Renal cortical epithelial cell (primary cell): Measurements from ENCODE around the gene MEP1A. TPM values are rescaled to one million over a fixed set of nuclear protein-coding genes. Genes with fewer than 3 reads are reported as not detected.
A peak's percentile ranks its signal among the peaks of the same experiment; 100 is the strongest.
"Not testable (repeated sequence)": the region's sequence is repeated elsewhere in the genome, so short reads cannot be mapped to it uniquely, and the experiment has no call there.

ENCODE experiments used
- DNase-seq: peaks from one replicate; pipeline ENCODE4 v3.0.0-alpha.2; 2011; ENCODE audit warnings: low read depth
- total RNA-seq: library from RNA; depleted of rRNA; stranded (reverse); fragments of >200 nt; gene quantifications from 2 replicates; pipeline ENCODE4 v1.2.3, GENCODE V29; 2014

MEP1A gene
- total RNA-seq, 1 donor from 2014 or later = not detected

DNA sequence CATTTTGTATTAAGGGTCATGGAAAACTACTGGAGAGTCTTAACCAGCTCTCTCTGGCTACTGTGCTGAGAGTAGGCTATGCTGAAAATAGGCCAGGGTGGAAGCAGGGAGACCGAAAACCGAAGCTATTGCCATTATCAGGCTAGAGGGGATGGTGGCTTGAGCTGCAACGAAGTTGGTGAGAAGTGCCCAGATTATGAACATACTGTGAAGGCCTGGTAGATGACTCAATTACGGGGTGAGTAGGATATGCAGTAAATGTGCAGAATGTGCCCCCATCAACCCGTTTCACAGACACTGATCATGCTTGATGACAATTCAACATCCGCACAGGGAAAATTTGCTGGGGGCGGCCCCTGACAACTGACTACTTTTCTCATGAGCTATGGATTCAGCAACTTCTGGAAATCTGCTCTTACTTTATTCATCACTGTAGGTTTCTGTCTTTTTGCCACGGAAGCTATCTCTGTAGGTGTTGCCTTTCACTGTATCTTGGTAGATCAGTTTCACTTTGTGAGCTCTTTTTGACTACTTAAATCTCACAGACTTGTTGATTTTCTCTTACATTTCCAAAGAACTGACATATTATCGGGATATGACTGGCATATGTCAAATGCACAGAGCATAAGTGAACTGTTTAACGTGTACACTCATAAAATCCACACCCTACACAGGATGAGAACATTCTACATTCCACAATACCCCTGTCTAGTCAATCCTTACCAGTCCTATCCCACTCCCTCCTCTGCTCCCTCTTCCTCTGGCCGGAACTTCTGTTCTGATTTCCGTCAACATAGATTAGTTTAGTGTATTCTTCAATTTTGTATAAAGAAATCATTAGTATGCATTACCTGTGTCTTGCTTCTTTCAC is 15.5 kb upstream of the MEP1A start:
- DNase-seq = no peak

DNA sequence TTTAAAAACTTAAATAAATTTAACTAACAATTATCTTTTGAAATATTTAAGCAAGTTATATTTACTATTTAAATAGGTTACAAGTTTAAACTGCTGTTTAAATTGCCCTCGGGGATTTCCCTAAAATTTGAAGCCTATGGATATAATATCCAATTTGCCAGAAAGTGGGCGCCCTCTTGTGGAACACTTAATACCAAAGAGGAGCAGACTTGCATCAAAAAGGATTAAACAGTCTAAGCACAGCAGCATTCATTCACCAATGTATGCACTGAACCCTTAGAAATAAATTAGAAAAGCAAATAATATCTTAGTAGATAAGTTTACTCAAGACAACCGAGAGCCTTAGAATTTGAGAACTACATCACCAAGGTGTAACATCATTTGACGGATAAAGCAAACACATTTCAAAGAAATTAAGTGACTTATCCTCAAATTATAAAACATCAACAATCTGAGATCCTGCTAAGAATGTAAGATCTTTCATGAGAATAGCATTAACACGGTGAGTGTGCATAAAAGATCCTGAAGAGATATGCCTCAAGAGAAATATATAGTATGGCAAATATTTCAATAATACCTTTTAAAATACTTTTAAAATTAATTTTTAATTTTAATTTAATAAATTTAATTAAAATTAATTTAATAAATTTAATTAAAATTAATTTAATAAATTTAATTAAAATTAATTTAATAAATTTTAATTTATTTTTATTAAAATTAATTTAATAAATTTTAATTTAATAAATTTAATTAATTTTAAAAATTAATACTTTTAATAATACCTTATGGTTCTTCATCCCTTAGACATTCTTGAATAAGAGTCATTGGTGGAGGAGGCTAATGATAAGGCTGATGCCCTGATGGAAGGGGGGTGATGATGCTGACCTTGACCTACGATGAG is 11.5 kb upstream of the MEP1A start:
- peak; percentile 56 for DNase-seq

DNA sequence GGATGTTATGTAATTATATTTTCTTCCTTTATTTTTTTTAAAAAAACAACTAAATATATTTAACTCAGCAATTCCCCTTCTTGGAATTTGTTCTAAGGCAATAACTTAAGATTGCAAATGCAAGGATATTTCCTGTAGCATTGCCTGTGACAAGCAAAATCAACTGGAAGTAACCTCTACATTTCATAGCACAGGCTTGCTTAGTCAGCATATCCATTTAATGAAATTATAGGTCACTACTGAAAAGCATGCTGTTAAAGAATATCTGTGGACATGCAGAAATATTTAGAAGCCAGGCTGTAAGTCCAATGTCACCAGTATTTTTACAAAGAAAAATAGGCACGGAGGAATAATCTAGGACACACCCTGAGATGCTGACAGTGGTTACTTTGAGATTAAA is 8.7 kb upstream of the MEP1A start:
- DNase-seq = no peak

DNA sequence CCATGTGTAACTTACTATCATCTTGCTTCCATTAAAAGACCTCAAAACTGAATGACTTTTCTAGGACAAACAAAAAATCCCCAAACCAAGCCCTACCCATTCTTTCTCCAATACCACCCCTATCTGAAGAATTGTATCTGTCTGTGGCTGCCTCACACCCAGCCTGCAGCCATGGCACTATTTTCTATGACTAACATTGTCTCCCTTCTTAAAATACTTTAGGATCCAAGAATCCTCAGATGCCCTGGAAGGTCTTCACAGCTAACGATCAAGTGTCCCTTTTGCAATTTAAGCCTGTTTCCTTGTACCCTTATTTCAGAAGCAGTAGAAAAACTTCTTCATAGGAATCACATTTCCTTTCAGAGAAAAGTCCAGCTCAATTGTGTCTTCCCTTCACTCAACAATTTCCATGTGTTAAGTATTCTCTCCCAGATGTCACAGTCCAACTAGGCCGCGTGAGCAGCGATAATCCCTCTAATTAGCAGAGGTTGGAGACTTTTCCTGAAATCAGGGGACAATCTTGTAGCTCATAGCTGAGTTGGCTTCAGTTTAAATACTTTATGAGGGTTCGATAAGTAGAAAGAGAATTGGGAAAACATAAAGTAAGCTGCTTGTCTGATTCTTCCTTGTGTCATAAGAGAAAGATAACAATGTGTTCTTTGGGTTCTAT is 5.2 kb upstream of the MEP1A start:
- no peak for DNase-seq

DNA sequence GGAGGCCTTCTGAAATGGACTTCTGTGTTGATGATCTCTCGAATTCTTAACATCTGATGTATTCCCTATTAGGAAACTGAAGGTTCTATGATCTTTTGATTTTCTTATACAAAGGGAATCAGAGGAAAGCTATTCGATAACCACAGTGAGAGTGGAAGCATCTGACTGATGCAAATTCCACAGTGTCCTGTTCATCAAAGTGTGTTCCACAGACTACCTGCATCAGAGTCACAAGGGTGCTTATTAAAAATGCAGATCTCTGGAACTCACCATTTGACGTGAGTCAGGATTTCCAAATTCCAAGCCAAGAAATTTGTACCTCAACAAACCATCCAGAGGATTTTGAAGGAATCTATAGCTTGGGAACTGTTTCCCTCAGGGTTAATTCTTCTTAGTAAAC is 4.4 kb upstream of the MEP1A start:
- DNase-seq = peak; percentile 28

DNA sequence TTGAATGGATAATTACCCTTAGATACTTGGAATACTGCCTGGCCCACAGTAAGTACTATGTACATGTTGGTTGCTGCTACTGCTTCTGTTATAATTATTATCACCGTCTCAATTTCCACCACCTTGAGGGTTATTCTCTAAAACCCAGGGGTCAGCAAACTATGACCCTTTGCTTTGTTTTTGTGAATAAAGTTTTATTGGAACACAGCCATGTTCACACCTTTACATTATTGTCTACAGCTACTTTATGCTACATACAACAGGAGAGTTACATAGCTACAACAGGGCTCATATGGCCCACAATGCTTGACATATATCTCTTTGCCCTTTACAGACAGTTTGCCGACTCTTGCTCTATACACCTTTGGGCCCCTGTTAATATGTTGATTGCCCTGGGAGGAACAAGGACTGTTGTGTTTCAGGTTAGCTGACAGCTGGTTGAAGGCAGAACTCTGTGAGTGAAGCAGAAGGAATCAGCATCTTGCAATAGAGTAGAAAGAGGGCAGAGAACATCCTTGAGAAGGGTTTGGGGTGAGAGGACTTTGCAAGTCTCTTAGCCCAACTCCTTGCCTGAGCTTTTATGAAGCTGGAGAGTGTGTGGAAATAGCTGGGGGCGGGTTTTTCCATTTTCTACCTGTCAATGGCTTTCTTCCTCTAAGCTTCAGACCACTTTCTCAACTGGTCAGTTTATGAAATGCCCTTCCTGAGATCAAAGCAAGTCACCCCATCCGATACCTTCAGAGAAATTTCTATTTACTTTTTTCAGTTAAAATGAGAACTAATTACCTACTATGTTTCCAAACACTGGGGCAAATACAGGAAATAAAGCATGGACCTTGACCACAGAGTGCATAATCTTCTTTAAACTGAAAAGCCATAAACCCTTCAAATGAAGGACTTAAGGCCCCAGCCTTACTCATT is 3.5 kb upstream of the MEP1A start:
- peak; percentile 18 for DNase-seq

DNA sequence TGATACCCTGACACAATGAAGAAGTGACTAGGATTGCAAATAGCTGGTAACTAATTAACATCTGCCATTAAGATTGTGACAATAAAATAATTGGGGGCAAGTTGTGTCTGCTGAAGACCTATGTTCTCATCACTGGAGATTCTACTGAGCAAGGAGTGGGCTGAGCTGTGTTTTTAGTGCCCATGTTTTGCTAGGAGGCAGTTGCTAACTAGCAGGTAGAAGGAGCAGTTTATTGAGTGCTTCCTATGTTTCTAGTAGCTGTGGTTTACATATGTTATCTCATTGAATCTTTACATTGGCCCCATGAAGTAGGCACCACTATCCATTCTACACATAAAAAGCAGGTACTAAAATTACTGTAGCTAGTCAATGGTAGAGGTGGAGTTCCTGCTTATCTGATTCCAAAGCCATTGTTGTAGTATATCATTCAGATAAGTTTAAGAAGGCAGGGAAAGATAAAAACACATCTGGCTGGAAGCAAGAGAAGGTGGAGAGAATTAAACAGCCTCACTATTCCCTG is 2.8 kb upstream of the MEP1A start:
- no peak for DNase-seq

DNA sequence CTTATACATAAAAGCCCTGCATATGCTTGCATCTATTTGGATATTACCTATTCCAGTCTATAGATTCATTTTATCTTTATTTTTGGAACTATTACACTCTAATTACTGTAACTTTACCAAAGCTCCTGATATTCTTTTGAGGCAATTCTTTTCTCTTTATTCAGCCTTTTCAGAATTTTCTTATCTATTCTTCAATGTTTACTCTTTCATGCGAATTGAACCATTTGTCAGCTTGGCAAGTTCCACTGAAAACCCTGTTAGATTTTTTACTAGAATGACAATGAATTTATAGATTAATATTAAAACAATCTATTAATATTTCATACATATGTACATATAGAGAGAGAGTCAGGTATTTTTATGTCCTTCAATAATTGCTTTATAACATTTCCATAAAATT is 554 bp upstream of the MEP1A start:
- no peak for DNase-seq

DNA sequence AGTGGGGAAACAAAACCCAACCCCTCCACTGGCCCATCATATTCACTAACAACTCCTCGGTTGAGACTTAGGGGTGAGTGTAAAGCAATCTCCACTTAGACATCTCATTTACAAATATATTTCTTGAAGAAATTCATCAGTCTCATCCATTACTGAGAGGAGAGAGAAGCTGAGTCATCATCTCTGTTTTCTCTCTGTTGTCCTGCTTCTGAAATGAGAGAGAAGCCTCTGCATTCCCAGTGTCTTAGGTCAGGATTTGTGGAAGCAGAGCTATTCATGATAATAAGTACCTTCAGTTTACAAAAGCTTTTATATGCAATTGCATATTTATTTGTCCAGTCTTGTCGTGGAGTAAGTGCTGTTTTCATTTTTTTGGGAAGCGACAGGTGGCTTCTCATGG is 879 bp downstream of the MEP1A start:
- DNase-seq = peak; percentile 11

DNA sequence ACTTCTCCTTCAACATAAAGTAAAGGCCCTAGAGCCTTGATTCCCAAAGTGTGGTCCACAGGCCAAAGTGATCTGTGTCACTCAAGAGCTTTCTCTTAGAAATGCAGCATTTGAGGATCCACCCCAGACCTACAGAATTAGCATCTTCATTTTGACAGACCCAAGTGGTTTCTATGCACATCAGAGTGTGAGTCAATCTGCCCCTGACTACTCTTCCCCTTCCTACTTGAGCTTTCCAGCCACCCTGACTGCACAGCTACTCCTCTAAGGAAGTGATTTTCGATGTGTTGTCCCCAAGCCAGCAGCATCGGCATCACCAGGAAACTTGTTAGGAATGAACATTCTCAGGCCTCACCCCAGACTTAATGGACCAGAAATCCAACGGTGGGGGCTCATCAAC is 2.6 kb downstream of the MEP1A start:
- DNase-seq = no peak

DNA sequence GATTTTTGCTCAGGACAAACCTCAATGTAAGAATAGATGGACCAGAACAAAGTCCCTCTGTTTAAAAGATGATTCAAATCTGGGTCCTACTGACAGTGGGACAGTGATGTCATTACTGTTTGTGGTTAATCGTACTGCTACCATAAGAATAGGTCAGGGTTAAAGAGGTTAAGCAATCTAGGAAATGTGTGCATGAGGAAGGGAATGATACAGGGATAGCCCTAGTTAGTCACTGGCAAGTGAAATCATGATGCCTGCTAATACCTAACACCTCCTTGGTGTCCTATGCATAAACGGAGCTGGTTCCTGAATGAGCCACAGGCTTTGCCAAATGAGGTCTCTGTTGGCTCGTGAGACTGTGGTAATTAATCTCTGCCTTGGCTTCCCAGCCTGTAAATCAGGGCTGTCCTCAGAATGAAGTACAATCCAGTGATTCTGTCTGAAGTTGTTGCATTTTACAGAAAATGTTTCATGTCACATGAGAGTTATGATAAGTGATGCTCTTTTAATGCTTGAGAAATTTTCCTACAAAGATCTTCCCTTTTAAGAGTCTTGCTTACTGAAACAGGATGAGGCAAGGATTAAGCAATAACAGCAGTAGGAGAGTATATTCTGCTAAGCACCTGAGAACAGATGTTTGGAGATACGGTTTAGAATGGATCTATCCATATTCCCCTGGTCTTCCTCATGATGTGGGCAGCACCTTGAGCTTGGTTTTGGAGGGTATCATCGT is 3.8 kb downstream of the MEP1A start:
- peak; percentile 28 for DNase-seq

DNA sequence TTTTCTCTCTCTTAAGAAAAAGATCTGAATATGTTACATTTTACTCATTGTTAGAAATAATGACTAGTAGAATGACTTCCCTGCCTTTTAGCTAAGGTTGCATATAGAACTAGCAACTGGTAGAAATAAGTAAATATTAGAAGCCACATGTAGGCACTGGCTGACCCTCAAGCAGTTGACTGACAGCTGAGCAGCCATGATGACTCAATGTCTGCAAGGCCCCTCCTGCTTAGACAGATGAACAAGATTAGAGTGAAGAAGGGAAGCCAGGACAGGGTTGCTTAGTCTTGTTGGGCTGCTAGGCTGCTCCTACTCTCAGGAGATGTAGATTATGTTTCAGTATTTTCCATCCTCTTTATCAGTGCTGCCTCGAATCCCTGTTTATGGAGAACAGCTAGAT is 6.5 kb downstream of the MEP1A start:
- DNase-seq = peak; percentile 3

DNA sequence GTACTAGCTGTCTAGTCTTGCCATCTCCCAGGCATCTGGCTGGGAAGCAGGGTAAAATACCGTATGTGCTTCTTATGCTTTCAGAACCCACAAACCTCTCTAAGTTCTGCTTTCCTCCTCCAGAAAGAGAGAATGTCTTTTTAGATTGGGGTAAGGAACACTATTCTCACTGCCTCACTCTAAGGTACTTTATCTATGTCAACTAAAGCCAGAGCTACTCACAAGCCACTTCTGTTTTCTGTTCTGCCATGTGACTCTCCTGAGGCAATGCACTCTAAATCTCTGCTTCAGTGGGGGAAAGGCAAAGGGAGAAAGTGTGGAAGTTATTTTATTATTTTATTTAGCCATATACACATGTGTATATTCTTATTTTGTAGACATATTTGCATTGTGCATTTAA is 15.6 kb downstream of the MEP1A start:
- DNase-seq = no peak

DNA sequence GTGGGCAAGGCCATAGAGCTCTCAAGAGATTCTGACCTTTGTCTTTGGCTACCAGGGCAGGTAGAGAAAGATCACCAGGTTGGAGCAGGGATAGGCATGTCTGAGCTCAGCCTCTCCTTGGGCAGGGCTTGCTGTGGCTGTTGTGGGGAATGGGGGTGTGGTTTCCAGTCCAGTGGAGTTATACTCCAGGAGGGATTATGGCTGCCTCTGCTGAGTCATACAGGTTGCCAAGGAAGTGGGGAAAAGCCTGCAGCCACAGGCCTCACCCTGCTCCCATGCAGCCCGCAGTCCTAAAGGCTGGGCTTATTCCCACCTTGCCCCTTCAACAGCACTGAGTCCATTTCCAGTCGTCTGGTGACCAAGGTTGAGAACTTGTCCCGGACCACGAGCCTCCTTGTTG is 21.9 kb downstream of the MEP1A start:
- DNase-seq = peak; percentile 58

DNA sequence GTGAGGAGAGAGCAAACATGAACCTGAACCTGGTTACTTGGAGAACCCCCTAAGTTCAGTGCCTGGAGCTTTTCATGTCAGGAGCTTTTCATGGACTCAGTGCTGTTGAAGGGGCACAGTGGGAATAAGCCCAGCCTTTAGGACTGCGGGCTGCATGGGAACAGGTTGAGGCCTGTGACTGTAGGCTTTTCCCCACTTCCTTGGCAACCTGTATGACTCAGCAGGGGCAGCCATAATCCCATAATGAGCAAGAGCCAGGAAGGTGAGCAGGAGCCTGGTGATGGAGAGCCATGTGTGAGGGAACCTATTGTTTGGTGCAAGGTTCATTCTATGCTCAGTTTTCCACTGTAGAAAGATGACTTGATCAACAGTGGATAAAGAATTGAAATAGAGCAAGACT is 23.4 kb downstream of the MEP1A start:
- peak; percentile 2 for DNase-seq

DNA sequence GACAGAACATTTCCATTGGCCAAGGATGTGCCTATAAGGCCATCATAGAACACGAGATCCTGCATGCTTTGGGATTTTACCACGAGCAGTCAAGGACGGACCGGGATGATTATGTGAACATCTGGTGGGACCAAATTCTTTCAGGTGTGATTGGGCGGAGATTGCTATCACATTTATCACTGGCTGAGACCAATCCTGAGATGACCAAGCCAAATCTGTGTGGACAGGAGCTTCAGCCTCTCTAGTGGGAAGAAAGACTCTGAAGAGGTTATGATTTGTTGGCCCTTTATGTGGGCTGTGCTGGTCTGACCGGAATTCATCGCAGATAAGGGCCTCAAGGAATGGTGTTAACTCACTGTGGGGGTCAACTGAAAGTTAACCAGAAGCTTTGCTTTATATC is 26.4 kb downstream of the MEP1A start:
- no peak for DNase-seq

DNA sequence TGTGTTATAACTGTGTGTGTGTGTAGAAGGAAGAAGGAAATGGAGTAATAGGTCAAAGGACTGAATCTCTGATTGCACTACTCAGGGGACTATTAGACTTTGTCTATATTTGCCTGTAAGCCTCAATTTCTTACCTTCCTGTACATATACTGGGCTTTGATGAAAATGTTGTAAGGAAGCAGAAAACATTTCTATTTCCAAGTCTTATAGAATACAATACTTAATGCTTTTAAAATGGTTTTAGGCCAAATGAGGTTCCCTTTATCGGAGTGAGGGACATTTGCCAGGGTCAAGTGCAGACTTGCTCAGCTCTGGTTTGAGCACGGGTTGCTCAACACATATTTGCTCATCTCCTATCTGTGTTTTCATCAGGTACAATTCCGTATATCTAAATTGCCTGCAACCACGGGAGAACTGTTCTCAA is 28.3 kb downstream of the MEP1A start:
- DNase-seq = no peak

DNA sequence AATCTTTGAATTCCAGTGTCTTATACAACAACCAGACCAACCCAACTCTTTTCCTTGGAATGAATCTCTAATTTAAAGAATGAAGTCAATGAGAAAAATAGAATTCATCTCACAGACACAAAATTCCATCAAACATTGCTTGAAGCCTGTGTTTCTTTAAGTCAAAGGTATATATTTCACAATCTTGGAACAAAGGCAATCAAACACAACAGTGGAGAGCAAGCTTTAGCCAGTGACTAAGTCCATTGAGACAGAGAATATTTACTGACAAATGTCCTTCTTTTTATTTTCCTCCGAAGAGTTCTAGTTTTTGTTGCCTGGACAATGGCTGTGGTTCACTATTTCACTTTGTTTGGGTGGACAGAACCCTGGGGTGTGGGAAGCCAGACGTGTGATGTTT is 35.8 kb downstream of the MEP1A start:
- peak; percentile 5 for DNase-seq

DNA sequence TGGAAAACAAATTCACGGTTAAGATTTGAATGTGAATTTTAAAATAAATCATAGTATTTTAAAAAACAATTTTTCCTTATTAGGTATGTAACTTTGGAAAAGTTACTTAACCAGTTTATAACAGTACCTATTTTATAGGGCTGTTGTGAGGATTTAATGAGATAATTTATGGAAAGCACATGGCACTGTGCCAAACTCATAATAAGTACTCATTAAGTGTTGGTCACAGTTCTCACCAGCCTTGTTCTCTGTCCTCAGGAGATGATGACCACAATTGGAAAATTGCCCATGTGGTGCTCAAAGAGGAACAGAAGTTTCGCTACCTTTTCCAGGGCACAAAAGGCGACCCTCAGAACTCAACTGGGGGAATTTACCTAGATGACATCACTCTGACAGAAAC is 39.6 kb downstream of the MEP1A start:
- DNase-seq = no peak

DNA sequence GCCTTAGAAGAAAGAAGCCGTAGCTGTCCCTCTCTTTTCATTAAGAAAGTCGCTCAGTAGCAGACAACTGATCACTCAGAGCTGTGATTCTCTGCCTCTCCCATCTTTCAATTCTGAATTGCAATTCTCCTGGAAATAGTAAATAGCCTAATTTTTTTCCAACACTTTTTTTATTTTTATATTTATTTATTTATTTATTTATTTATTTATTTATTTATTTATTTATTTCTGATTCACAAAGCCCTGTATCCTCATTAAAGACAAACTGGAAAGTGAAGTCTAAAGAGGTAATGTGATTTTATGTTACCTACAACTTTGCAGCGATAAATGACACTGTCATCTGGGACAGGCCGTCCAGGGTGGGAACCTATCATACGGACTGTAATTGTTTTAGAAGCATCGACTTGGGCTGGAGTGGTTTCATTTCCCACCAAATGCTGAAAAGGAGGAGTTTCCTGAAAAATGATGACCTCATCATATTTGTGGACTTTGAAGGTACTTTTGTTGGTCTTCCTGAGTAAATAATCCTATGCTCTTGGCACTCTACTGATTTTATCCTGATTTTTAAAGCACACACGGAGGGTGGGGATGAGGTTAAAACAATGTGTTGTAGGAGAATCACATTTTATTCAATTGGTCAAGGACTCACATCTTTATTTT is 41.2 kb downstream of the MEP1A start:
- DNase-seq = not testable (repeated sequence)
